Measurements from ENCODE around the gene CORIN.
"Not testable (repeated sequence)": the region's sequence is repeated elsewhere in the genome, so short reads cannot be mapped to it uniquely, and the experiment has no call there.

CORIN gene

DNA sequence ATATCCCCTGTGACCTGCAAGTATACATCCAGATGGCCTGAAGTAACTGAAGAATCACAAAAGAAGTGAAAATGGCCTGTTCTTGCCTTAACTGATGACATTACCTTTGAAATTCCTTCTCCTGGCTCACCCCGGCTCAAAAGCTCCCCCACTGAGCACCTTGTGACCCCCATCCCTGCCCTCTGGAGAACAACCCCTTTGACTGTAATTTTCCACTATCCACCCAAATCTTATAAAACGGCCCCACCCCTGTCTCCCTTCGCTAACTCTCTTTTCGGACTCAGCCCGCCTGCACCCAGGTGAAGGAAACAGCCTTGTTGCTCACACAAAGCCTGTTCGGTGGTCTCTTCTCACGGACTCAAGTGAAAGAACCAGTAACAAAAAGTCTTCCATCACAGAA lies 69.9 kb downstream of the CORIN start:
- not testable (repeated sequence) for DNase-seq (ENCODE audit: low read depth)

DNA sequence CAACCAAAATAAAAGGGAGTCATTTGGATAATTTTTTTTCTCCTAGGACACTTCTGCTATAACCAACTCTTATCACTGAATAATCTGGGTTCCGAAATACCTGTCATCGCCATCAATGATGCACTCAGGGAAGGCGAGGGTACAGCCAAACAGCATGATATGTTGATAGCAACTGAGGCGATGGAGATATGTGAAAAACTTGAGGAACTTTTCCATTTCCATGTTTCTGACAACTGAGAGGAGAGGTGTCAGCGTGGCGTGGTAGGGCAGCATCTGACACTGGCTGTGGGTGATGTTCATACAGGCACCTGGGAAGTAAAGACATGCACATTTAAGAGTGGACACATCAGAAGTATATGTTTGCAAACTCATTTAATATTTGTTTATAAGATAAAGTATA lies 74.6 kb downstream of the CORIN start:
- DNase-seq (ENCODE audit: low read depth), result no peak

DNA sequence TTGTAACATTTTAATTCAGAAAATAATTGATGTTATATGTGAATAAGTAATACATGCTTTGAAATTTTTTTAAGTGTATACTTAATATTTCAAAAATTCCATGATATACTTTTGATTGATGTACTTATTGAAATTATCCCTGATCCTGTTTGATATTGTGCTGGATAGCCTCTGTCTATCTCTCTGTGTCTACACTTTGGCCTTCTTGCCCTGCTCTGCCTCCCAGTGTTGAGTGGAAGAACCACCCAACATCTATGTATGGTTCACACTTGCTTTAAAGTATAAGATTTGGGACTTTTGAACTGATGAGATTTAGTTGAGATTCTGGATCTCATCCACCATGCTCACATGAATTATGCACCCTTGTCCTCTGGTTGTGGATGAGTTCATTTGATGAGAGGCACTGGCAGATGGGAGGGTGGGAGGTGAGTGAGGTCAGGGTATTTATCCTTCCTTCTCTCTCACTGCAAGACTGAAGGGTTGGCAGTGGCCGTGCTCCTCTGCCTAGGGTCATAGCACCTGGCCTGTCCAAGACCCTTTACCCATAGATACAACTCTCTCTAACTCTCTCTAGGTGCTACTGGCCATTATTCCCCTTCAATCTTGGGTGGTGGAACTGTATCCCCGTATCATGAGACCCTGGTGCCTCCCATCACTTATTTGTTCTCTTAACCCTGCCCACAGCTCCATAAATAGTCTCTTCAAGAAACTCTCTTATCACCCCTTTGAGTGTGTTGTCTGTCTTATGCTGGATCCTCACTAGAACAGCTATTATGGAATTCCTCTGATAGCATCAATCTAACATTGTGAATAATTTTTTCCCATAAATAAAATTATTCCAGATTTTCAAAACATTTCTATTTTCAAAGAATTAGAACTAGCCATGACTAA lies 75.2 kb downstream of the CORIN start:
- no peak for DNase-seq (ENCODE audit: low read depth)

DNA sequence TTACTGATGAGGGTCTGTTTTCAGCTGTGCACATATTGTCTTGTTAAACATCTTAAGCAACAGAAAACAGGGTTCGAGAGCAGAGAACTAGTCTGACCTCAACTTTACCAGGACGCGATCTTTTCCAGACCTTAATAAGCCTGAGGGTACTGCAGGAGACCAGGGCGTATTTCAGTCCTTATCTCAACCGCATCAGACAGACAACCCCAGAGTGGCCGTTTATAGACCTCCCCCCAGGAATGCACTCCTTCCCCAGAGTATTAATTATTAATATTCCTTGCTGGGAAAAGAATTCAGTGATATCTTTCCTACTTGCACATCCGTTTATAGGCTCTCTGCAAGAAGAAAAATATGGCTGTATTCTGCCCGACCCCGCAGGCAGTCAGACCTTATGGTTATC lies 84.6 kb downstream of the CORIN start:
- DNase-seq (ENCODE audit: low read depth), result not testable (repeated sequence)

DNA sequence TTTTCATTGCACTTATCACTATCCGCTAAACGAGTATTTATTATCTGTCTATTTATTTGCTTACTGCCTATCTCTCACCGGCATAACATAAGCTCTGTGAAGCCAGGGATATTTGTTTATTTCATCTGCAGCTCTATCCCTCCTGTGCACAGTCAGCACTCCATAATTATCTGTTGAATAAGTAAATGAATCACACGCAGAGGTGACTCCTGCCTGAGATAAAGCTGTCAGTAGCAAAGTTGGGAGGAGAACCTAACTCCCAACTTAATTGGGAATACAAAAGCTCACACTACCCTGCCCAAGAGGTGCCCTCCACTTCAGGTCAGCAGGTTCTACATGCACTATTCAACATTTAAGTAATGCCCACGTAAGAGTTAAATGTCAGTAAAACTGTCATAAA lies 85.7 kb downstream of the CORIN start:
- no peak for DNase-seq (ENCODE audit: low read depth)

DNA sequence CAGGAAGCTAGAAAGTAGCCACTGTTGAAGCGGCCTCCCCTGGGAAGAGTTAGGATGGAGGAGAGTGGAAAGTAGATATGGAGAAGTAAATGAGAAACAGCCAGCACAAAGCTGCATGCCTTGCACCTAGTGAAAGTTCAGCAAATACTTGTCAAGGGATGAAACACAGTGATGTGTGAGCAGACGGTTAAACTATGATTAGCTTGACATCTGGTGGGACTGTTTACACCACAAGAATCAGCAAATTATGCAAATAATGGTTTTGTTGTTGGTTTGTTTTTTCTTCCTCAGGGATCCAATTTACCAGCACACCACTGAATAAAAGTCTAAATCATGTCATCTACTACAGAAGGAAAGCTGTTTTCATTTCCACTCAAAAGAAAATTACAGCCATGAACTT lies 87.1 kb downstream of the CORIN start:
- no peak for DNase-seq (ENCODE audit: low read depth)

DNA sequence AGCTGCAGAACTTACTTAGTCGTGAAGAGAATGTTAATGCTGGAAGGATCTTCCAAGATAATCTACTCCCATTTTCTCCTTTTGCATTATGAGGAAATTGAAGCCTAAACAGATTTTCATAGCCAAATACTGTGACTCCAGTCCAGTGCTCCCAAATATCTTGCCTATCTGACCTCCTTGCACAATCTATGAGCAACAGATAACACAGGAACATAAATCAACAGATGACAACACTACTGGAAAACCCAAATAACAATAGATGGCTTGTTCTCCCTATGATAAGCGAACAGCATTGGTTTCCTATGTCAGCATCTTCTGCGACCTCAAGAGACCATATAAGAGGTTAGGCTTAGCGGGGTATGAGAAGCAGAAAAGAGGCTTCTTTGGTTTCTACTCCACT lies 88.0 kb downstream of the CORIN start:
- no peak for DNase-seq (ENCODE audit: low read depth)

DNA sequence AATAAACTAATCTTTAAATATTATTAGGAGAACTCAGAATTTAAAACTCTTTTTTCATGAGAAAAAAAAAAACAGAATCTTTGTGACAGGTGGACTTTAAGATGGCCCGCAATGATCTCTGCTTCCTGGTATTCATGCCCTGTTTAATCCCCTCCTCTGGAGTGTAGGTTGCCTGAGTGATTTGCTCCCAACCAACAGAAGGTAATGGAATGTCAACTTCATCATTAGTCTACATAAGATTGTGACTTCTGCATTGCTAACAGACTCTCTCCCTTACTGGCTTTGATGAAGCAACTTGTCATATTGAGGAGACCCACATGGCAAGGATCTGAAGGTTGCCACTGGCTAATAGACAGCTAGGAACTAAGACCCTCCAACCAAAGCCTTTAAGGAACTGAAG lies 88.8 kb downstream of the CORIN start:
- no peak for DNase-seq (ENCODE audit: low read depth)

DNA sequence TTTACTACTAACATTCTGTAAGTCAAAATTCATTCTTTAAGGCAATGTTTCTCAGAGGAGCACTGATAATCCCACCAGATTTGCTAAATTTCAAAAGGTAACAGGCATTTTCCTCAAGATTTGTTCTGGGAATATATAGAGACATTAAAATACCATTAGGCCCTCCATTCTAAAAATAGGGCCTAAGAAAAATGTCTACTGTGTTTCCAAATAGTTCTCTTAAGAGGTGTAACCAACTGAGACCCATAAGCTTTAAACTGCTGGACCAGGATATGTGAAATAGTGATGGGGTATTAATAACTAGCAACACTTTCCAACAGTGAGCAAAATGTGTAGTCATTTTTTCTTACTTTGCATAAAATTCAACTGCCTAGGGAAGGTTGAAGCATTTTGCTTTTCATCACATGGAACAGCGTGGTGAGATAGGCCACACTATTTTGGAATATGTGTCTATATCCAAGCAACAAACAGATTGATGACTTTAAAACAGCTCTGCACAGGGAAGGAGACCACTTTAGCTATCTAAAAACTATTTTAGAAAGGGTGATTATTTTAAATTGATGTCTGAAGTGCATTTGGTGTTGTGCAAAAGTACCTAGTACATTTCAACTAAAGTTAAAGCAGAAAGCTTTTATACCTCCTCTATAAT lies 89.9 kb downstream of the CORIN start:
- no peak for DNase-seq (ENCODE audit: low read depth)

DNA sequence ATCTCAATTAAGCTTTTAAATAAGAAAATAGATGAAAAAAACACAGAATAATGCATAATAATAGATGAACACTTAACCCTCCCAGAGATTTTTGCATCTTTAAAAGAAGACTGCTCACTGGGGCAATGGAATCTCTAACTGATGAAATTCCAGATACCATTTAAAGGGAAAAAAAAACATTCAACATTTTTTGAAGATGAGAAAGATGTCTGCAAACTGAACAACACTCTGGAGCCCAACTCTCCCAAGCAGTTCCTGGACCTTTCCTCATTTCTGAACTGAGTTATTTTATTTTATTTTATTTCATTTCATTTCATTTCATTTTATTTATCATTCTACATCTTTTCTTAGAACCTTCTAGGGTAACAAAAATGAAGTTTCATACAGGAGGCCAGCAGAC lies 90.7 kb downstream of the CORIN start:
- no peak for DNase-seq (ENCODE audit: low read depth)

DNA sequence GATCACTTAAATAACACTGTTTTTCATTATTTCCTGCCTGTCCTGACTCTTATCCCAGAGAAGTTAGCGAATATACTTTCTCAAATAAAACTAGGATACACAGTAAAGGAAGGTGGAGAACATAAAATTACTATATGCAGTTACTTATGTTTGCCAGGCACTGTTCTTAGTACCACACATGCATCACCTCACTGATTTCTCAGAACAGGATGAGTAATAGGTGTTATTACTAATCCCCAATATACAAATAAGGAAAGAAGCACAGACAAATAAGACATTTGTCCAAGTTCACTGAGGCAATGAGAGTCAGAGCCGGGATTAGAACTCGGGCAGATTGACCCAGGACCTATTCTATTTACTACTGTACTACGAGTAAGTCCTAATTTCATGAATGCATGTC lies 91.7 kb downstream of the CORIN start:
- DNase-seq (ENCODE audit: low read depth), result no peak

DNA sequence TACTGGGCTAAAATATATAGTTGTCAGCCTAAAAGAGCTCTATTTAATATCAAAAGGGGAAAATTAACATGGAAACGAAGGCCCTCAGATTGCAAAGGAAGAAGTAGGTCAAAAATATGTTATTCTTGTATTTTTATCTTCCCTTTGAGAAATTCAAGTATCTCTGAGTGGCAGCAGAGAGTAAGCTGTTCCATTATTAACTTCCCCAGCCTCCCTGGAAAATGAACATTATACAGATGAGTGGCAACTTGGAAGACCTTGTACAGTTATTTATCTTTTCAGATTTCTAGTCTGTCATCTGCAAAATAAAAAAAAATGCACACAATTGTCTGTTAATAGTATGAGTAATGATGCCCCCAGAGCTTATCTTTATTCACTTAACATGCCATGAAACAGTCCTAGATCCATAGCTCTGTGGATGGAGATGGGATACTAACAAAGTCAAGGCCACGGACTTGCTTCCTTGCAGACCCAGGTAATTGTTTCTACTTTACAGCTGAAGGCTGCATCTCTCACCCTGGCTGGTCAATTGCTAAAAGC lies 93.0 kb downstream of the CORIN start:
- no peak for DNase-seq (ENCODE audit: low read depth)

DNA sequence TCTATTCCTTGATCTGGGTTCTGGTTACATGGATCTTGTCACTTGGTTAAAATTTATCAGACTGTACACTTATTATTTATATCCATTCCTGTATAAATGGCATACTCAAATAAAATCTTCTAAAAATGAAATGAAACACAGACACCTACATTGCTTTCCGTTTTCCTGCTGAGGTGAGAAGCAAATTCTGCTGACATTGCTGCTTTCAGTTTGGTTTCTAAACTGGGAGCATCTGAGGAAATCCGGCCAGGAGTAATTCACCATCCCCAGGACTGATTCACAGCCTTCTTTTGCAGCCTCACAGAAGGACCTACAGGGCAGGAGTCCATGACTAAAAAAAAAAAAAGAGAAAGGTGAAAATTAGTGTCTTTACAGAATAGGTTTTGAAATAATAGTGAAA lies 93.6 kb downstream of the CORIN start:
- DNase-seq (ENCODE audit: low read depth), result no peak

DNA sequence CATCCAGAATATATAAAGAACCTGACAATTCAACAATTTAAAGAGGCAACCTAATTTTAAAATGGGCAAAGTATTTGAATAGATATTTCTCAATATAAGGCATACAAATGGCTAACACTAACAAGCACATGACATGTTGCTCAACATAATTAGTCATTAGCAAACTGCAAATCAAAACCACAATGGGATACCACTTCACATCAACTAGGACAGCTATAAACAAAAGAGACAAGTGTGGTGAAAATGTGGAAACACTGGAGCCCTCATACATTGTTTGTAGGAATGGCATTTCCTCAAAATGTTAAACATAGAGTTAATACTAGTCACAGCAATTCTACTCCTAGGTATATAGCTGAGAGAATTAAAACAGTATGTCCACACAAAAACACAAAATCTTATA lies 96.7 kb downstream of the CORIN start:
- DNase-seq (ENCODE audit: low read depth), result no peak

DNA sequence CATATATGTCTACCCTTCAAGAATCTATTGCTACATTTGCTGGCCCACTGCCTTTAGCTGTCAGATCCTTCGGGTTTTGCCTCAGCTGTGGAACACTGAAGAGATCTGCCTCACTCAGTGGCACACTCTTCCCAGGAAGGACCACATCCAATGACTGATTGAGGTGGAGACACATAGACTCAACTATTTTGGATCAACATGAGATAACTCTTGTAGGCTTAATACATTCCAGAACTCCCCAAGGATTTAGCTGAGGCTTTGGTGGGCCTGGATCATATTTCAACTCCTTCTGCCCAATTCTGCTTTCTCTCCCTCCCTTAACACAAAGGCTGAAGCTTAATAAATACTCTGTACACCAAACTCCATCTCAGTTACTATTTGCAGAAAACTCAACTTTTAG lies 100.5 kb downstream of the CORIN start:
- DNase-seq (ENCODE audit: low read depth), result no peak

DNA sequence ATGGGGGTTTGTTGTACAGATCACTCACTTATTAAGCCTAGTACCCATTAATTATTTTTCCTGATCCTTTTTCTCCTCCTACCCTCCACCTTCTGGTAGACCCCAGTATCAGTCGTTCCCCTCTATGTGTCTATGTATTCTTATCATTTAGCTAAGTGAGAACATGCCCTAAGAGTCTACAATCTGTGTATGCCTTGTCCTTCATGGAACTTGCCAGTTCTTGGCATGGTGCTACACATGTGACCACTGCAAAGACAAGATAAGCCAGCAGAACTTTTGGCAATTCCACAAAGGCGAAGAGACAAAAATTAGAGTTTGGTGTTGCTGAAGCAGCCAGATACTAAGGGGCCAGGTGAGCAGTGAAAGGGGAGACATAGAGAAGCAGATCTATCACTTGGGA lies 101.3 kb downstream of the CORIN start:
- DNase-seq (ENCODE audit: low read depth), result no peak

DNA sequence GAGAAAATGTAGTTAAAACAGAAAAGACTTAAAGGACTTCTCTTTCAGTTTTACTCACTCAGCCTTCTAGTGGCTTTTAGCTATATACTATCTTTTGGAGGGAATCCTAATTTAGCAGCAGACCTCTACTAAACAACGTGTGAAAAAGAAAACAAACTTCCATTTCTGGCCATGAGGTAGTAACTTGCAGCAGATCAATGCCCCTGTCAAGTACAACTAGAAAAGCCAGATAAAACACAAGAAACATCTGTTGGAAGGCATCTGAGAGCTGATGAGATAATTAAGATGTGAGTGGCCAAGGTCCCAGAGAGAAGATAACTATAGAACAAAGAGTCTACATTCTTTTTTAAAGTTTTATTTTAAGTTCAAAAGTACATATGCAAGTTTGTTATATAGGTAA lies 101.7 kb downstream of the CORIN start:
- DNase-seq (ENCODE audit: low read depth), result no peak

DNA sequence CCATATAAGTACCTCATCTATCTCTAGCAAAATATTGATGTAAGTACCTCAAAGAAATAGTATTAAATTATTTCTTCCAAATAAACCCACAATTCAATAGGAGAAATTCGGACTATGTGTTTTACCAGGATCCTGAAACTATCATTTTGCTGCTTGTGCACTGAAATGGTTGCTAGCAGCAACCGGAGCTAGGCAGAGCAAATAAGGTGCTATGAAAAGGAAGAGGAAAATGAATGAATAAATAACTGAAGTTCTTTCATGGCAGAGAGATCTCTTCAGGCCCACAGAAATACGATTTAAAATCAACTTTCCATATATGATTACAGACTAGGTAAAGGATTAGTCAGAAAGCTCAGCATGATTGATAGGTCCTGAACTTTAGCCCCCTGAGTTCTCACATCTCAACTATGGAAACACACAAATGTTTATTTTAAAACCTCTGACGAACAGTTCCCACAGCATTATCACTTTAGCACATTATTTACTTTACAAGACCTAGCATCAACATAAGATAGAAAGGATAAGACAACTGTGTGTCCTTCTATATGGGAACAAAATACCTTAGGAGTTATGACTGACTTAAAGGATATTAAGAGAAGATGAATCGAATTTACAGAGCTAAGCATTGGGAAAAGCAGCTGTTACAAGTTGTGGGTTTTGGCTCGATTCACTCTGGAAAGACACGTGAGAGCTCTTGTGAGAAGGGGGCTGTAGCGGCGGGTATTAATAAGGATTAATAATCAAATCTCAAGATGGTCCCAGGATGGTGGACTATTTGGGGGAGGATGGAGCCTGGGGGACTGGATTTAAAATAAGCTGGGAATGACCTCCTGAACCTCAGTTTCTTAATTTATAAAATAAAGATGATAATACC lies 104.3 kb downstream of the CORIN start:
- no peak for DNase-seq (ENCODE audit: low read depth)

DNA sequence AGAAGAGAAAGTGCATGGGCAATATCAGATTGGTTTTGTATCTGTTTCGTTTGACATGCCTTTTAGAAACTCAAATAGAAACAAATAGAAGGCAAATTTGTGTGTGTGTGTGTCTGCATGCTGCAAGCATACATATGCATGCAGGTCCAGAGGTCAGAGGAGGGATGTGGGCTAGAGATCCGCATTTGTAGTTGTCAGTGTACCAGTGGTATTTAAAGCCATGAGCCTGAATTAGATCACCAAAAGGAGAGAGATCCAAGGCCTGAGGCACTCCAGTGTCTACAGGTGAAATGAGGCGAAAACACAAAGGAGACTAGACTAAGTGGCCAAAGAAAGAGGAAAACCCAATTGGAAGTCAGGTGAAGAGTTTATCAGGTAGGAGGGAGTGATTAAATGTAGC lies 106.7 kb downstream of the CORIN start:
- no peak for DNase-seq (ENCODE audit: low read depth)

DNA sequence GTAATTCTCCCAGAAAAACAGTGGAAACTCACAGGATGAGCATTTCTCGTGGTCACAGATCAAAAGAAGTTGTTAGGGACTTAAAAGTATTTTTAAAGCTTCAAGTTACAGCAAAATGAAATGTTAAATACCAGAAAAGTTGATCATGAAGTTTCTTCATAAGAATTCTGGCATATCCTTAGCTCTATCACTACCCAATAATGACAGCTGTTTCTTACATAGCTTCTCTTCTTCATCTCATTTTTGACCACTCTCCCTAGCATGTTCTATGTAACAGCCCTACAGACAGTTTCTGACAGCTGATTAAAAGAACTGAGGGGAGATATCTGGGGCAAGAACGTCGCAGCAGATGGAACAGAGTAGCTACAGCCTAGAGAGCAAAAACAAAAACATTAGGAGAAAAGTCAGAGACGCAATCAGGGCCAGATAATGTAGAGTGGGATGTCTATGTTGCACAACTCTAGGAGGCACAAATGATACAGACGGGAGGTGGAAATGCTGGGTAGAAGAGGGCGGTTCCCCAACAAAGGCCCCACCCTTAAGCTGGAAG lies 108.7 kb downstream of the CORIN start:
- no peak for DNase-seq (ENCODE audit: low read depth)

DNA sequence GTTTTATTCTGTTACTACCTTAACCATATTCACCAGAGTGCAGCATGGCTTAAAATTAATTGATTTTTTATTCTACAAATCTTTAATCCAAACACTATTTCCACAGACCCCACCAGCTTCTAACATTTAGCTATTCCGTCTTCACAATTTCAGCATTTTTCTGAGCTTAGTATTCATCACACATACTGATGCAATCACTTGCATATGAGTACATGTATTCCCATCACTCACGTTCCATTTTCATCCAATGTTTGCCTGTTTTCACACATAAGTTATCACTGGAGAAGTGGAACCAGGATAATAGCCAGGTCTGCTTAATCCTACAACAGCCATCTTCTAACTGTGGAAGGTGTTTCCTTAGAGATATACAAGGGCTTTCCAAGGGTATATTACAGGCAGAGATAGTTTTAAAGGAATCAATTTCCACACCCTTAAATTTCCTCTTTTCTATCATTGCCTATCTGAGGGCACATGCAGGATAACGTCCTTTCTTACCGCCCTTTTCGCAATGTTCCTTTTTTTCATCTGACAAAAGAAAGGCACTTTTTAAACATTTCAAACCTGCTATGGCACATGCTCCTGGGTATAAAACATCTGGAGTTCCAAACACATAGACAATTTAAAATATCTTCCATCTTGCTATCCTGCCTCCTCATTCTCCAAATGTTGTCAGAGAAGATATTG lies 115.8 kb downstream of the CORIN start:
- no peak for DNase-seq (ENCODE audit: low read depth)

DNA sequence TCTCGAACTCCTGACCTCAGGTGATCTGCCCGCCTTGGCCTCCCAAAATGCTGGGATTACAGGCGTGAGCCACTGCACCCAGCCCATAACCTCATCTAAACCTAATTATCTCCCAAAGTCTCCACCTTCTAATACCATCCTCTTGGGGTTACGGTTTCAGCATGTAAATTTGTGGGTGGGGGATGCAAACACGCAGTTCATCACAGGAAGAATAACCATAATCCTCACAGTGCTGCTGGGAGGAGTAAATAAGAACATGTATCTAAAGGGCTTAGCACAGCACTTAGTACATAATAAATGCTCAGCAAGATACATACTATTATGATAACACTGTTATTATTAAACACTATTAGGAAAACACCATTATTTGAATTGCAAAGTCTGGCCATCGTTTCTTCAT lies 116.4 kb downstream of the CORIN start:
- no peak for DNase-seq (ENCODE audit: low read depth)

Data from T-helper 22 cell (primary cell).